Glutamatergic neuron (in vitro differentiated cells): ENCODE results near the gene ZBTB7A. TPM values are rescaled to one million over a fixed set of nuclear protein-coding genes. Genes with fewer than 3 reads are reported as not detected.
"Not testable (repeated sequence)": the region's sequence is repeated elsewhere in the genome, so short reads cannot be mapped to it uniquely, and the experiment has no call there.

Source experiments
- DNase-seq: peaks from one replicate; pipeline ENCODE4 v3.0.0; 2022
- H3K27ac Mint-ChIP-seq: one replicate; pipeline ENCODE4 v1.8.0; 2020; ENCODE audit warnings: mild to moderate bottlenecking, mixed read lengths, inconsistent platforms; ENCODE audit not compliant: unreplicated experiment
- H3K27me3 Mint-ChIP-seq: one replicate; pipeline ENCODE4 v1.8.0; 2020; ENCODE audit warnings: mild to moderate bottlenecking, moderate library complexity, mixed read lengths, inconsistent platforms; ENCODE audit not compliant: unreplicated experiment
- H3K36me3 Mint-ChIP-seq: one replicate; pipeline ENCODE4 v1.8.0; 2020; ENCODE audit warnings: mild to moderate bottlenecking, mixed read lengths, inconsistent platforms; ENCODE audit not compliant: unreplicated experiment
- H3K4me1 Mint-ChIP-seq: one replicate; pipeline ENCODE4 v1.8.0; 2020; ENCODE audit warnings: mild to moderate bottlenecking, low read depth, mixed read lengths, inconsistent platforms; ENCODE audit not compliant: unreplicated experiment
- H3K4me3 Mint-ChIP-seq: one replicate; pipeline ENCODE4 v1.8.0; 2020; ENCODE audit warnings: mild to moderate bottlenecking, mixed read lengths, inconsistent platforms; ENCODE audit not compliant: unreplicated experiment
- H3K9me3 Mint-ChIP-seq: one replicate; pipeline ENCODE4 v1.8.0; 2020; ENCODE audit warnings: mild to moderate bottlenecking, moderate library complexity, mixed read lengths, inconsistent platforms; ENCODE audit not compliant: unreplicated experiment
- total RNA-seq: library from RNA; stranded (reverse); fragmentation: NEBNext Ultra II Directional; extraction: Animal tissue kit (Norgen Biotek cat#: 25700); gene quantifications from one replicate; pipeline ENCODE4 v1.2.1, GENCODE V29; 2021; ENCODE audit not compliant: unreplicated experiment
- TF ChIP-seq, protein P1 (sequence below): fragments of 200-600 bp; sonication (generic); IDR thresholded peaks from one replicate; pipeline ENCODE4 v1.5.0; 2021; ENCODE audit not compliant: partially characterized antibody, unreplicated experiment

The ZBTB7A gene
- total RNA-seq, 1 donor from 2014 or later: 21.8 TPM

DNA sequence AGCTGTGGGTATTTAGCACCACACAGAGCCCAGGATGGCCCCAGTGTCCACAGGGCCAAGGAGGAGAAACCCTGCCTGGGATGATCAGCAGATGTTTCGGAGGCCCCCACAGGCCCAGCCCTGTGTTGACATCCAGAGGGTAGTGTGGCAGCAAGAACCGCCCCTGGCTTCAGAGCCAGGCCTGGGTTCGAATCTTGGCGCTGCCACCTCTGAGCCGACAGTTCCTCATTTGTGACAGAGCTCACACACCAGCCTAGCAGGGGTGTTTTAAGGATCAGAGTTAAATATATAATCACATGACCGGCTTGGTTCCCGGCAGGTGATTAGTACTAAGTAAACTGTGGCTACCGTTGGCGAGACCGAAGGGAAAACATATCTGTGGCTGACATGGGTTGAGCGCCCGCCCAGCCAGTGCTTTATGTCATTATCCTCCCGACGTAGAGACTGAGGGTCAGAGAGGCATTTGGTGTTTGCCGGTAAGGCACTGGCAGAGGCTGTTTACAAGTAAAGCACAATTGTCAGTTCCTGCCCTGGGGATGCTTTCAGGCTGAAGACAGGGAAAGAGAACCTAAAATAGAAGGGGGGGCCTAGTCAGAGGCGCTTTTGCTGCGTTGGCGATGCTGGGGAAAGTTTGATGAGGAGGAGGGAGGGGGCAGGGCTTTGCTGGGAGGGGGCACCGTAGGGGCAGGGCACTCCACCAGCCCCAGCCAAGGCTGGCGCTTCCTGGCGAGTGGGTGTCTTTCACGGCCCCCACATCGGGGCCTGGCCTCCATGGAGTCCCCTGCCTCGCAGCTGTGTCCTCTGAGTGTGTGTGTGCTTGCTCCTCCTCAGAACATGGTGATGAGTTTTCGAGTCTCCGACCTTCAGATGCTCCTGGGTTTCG, 54.4 kb downstream of the ZBTB7A start:
- H3K9me3 Mint-ChIP-seq: peaks cover 7% of the 10 kb centered on the region
- H3K4me1 Mint-ChIP-seq: peaks cover 25% of the 10 kb centered on the region
- peaks cover 15% of the 10 kb centered on the region for H3K27me3 Mint-ChIP-seq
- peak overlapping the region; percentile 38 for H3K4me3 Mint-ChIP-seq
- H3K27ac Mint-ChIP-seq: peak overlapping the region; percentile 64
- H3K36me3 Mint-ChIP-seq: no peaks in the 10 kb centered on the region
- DNase-seq: no peak
- TF ChIP-seq, protein P1, sequence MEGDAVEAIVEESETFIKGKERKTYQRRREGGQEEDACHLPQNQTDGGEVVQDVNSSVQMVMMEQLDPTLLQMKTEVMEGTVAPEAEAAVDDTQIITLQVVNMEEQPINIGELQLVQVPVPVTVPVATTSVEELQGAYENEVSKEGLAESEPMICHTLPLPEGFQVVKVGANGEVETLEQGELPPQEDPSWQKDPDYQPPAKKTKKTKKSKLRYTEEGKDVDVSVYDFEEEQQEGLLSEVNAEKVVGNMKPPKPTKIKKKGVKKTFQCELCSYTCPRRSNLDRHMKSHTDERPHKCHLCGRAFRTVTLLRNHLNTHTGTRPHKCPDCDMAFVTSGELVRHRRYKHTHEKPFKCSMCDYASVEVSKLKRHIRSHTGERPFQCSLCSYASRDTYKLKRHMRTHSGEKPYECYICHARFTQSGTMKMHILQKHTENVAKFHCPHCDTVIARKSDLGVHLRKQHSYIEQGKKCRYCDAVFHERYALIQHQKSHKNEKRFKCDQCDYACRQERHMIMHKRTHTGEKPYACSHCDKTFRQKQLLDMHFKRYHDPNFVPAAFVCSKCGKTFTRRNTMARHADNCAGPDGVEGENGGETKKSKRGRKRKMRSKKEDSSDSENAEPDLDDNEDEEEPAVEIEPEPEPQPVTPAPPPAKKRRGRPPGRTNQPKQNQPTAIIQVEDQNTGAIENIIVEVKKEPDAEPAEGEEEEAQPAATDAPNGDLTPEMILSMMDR: no peak

DNA sequence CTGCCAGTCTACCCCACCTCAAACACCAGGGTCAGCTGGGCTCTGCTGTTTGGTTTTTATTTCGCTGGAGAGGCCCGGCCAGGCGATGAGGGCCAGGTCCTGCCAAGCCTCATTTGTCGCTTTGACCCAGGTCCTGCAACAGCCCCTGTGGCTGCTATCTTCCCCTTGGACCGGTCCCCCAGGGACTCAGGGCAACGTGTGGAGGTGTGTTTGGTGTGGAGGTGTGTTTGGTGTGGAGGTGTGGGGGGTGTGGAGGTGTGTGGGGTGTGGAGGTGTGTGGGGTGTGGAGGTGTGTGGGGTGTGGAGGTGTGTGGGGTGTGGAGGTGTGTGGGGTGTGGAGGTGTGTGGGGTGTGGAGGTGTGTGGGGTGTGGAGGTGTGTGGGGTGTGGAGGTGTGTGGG, 55.3 kb downstream of the ZBTB7A start:
- H3K36me3 Mint-ChIP-seq, DNase-seq, H3K9me3 Mint-ChIP-seq: not testable (repeated sequence)
- Mint-ChIP-seq H3K27me3 (peaks cover 14% of the 10 kb centered on the region), H3K27ac (peak overlapping the region; percentile 97), H3K4me3 (peak overlapping the region; percentile 98), H3K4me1 (peaks cover 22% of the 10 kb centered on the region)

DNA sequence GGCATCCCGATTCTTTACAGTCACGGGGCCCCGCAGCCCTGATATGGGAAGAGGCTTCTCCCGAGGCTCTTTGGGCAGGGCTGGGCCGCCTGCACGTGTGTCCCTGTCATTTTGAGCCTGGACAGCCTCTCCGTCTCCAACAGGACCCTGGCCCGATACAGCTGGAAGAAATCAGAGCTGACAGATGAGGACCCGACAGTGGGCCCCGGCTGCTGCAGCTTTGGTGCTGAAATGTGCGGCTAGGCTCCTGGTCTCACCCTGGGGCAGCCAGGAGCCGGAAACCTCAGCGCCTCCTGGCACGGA, 55.9 kb downstream of the ZBTB7A start:
- TF ChIP-seq, protein P1: no peak
- Mint-ChIP-seq H3K9me3 (peaks cover 9% of the 10 kb centered on the region), H3K36me3 (no peaks in the 10 kb centered on the region), H3K4me3 (peak overlapping the region; percentile 98), H3K27me3 (peaks cover 14% of the 10 kb centered on the region), H3K4me1 (peaks cover 20% of the 10 kb centered on the region), H3K27ac (peak overlapping the region; percentile 97)
- no peak for DNase-seq

DNA sequence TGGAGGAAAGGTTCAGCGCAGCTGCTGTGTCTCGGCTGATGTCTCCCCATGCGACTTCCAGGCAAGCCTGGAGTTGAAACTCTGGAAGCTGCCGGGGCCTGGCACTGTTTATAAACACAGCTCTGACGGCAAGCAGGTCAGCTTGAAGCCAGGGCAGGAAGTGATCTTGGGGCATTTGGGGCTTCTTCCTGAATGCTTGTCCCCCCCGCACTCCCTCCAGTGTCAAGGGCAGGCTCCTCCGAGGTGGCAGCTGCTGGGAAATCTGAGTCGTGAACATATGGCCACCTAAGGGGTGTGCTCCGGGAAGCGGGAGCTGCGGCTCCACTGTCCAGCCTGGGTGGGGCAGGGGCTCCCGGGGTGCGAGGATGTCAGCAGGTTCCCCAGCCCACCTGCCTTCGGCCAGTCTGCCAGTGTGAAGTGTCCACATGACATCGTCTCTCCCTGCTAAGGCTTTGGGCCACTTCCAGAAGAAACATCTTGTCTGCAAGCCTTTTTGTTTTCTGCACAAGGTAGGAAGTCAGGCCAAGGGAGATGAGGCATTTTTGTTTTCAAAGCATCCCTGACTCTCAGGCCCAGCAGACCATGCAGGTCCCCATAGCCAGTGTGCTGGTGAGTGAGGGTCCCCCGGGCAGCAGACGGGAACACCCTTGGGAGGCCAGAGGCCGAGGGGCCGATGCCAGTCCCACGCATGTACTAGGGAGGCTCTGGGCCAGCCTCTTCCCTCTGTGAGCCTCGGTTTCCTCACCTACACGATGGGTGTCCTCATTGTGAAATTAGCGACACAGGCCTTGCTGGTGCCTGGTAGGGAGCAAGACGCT, 56.5 kb downstream of the ZBTB7A start:
- DNase-seq: peak; percentile 56
- peaks cover 14% of the 10 kb centered on the region for H3K27me3 Mint-ChIP-seq
- TF ChIP-seq, protein P1: no peak
- H3K27ac Mint-ChIP-seq: peak overlapping the region; percentile 97
- peak overlapping the region; percentile 98 for H3K4me3 Mint-ChIP-seq
- H3K36me3 Mint-ChIP-seq: no peaks in the 10 kb centered on the region
- H3K9me3 Mint-ChIP-seq: peaks cover 9% of the 10 kb centered on the region
- H3K4me1 Mint-ChIP-seq: peaks cover 20% of the 10 kb centered on the region

DNA sequence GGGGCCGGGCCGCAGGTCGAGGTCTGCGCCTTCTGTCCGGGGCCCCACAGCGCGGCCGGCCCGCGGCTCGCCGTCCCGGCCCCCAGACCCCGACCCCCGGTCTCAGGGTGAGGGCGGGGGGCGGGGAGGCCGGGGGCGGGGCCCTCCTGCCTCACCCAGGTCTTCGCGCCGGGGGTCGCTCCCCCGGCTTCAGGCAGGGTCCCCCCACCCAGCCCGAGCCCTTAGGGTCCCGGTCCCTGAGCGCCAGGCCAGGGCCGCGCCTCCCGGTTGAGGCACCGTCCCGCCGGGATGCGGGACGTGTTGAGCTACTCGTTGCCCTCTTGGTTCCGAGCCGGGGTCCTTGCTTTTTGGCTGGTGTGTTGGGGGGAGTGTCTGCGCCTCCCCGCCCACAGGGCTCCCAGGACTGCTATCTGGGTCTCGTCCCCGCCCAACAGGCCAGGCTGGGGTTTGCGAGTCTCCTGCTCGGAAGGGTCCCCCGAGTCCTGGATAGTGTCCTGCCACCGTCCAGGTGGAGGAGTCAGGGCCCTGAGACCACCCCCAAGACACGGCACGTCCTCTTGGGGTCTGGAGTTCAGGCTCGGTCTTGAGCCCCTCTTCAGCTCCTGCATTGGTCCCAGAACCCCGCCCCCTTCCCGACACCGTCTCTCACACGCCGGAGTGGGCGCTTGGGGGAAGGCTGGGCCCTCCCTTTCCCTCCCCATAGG, 58.7 kb downstream of the ZBTB7A start:
- Mint-ChIP-seq H3K27me3 (peaks cover 14% of the 10 kb centered on the region), H3K4me1 (peaks cover 20% of the 10 kb centered on the region), H3K4me3 (peak overlapping the region; percentile 98), H3K36me3 (no peaks in the 10 kb centered on the region), H3K9me3 (peaks cover 9% of the 10 kb centered on the region), H3K27ac (peak overlapping the region; percentile 97)
- peak; percentile 71 for DNase-seq
- TF ChIP-seq, protein P1: no peak
